Measurements from ENCODE around the gene GP9. TPM values are rescaled to one million over a fixed set of nuclear protein-coding genes. Genes with fewer than 3 reads are reported as not detected.

The GP9 gene
- total RNA-seq, 2 experiments from 2014 or later, result not detected

DNA sequence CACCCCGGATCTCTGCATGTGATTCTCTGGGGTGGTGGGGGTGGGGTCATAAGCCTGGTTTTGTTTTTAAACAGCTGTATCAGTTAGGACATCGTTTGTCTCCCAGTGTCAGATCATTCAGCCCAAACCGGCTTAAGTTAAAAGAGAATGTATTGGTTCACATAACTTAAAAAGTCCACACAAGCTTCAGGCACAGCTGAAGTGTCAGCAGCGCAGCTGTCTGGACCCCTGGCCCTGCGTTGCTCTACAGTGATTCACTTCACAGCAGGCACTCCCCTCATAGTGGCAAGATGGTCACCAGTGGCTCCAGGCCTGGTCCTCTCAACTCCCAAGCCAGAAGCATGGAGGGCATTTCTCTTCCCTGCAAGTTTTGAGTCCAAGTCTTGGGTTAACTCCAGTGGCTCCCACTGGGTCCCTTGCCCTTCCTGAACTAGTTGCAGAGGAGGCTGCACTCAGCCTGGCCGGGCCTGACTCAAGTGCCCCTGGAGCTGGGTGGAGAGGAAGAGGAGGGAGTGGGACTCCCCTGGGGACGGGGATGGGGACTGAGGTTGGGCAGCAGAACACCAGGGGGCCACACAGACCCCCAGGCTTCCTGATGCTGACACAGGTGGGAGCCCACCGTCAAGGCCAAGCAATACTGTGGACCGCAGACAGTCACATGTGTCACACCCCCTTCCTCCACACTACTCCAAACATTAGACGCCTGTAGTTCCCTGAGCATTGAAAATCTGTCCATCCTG lies 28.9 kb upstream of the GP9 start:
- Mint-ChIP-seq H3K27me3 (ENCODE audit: low read depth) (no peaks in the 10 kb centered on the region), H3K4me3 (no peak overlapping the region), H3K9me3 (no peaks in the 10 kb centered on the region), H3K27ac (no peak overlapping the region), H3K4me1 (ENCODE audit: low read depth) (peaks cover 14% of the 10 kb centered on the region), H3K36me3 (ENCODE audit: low read depth) (no peaks in the 10 kb centered on the region)
- no peak for DNase-seq
- intact Hi-C loops (cut with micrococcal nuclease), result no loop called here
- CTCF ChIA-PET, result interaction anchor here (0.7 to 1.7 kb wide), 2 partner anchors 9 to 61 kb away, joined by 3 to 5 read pairs; no protein-coding TSS in a partner anchor

DNA sequence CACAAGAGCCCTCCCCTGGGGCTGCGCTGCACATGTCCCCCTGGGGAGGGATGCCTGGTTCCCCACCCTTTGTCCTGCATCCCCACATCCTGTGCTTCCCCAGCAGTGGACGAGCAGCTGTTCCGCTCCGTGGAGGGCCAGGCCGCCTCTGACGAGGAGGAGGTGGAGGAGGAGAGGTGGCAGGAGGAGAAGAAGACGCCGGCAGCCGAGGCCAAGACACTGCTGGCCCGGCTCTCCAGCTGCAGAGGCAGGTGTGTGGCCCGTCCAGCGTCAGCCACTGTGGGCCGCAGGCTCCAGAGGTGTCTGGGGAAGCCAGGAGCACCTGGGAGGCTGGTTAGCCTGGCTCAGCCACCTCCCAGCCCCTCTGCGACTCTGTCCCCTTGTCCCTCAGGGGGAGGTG lies 27.9 kb upstream of the GP9 start:
- no peaks in the 10 kb centered on the region for H3K27me3 Mint-ChIP-seq (ENCODE audit: low read depth)
- intact Hi-C loops (cut with micrococcal nuclease), result no loop called here
- H3K4me3 Mint-ChIP-seq, result no peak overlapping the region

DNA sequence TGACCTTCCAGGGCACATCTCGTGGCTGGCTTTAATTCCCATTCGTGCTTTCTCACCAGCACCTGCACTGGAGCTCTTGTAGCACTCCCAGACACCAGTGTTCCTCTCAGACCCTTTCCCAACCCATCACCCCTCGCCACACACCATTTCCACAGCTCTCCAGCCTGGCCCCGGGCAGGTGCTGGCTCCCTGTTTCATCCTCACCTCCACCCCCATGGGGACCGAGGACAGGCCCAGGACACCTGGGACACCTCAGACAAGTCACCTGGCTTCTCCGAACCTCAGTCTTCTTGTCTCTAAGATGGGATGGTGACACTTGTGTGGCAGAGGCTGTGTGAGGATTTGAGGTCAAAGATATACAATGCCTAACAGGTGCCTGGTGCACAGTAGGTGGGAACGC lies 27.4 kb upstream of the GP9 start:
- H3K4me3 Mint-ChIP-seq, result no peak overlapping the region
- no peak overlapping the region for H3K27ac Mint-ChIP-seq
- H3K4me1 Mint-ChIP-seq (ENCODE audit: low read depth), result peaks cover 11% of the 10 kb centered on the region
- no peaks in the 10 kb centered on the region for H3K36me3 Mint-ChIP-seq (ENCODE audit: low read depth)
- CTCF ChIA-PET, result interaction anchor here (0.6 kb wide), 1 partner anchor 327 kb away, joined by 3 read pairs; no protein-coding TSS in a partner anchor
- no peak for DNase-seq
- no peaks in the 10 kb centered on the region for H3K9me3 Mint-ChIP-seq
- no peaks in the 10 kb centered on the region for H3K27me3 Mint-ChIP-seq (ENCODE audit: low read depth)
- intact Hi-C loops (cut with micrococcal nuclease), result no loop called here

More for the DNA sequence above, 27.9 kb upstream of the GP9 start:
- no peaks in the 10 kb centered on the region for H3K9me3 Mint-ChIP-seq
- CTCF ChIA-PET, result no interaction called here
- H3K27ac Mint-ChIP-seq, result no peak overlapping the region
- H3K4me1 Mint-ChIP-seq (ENCODE audit: low read depth), result peaks cover 11% of the 10 kb centered on the region
- no peak for DNase-seq
- no peaks in the 10 kb centered on the region for H3K36me3 Mint-ChIP-seq (ENCODE audit: low read depth)

DNA sequence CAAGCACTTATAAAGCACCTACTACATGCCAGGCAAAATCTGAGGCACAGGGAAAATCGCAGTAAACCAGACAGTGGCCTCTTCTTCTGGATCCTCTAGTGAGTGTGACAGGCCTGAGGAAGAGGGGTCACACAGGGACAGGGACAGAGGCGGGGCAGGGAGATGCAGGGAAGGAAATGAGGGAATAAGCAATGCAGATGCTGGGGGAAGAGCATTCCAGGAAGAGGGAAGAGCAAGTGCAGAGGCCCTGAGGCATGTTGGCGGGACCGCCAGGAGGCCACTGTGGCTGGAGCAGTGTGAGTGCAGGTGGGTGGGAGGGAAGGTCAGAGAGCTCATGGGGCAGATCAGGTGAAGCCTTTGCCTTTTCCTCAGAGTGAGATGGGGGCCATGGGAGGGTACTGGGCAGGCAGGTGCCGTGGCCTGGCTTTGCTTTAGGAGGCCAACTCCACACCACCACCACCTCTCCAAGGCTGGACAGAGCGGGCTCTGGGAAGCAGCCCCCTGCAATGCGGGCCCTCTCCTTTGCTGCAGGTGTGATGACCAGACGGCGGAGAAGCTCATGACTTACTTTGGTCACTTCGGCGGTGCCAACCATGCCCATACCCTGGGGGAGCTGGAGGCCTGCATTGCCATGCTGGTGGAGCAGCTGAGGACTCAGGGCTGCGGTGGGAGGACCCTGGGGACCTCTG lies 26.8 kb upstream of the GP9 start:
- H3K36me3 Mint-ChIP-seq (ENCODE audit: low read depth), result no peaks in the 10 kb centered on the region
- CTCF ChIA-PET, result interaction anchor here (0.6 to 1.2 kb wide), 4 partner anchors 18 to 328 kb away, joined by 3 to 5 read pairs (median 4); no protein-coding TSS in a partner anchor

DNA sequence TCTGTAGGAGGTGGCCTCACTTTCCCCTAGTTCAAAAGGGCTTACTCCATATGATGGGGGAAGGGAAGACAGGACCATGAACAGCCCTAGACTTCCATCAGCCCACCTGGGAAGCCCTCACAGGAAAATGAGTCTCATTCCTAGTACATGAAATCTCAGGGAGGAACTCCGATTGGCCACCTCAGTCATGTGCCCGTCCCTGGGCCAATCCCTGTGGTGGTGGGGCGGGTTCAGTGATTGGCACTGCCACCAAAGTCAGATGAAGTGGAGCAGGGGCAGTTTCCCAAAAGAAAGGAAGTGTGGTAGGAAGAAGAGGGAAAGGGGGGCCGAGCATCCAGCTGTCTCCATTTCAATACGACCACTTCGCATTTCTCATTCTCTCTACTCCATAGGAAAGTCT lies 25.9 kb upstream of the GP9 start:
- no peaks in the 10 kb centered on the region for H3K9me3 Mint-ChIP-seq
- peaks cover 12% of the 10 kb centered on the region for H3K4me1 Mint-ChIP-seq (ENCODE audit: low read depth)
- intact Hi-C loops (cut with micrococcal nuclease), result no loop called here
- CTCF ChIA-PET, result interaction anchor here (1.2 kb wide), 1 partner anchor 211 kb away, joined by 3 read pairs; no protein-coding TSS in a partner anchor
- no peak overlapping the region for H3K27ac Mint-ChIP-seq
- no peak for DNase-seq
- H3K36me3 Mint-ChIP-seq (ENCODE audit: low read depth), result no peaks in the 10 kb centered on the region
- H3K27me3 Mint-ChIP-seq (ENCODE audit: low read depth), result peaks cover 1% of the 10 kb centered on the region
- H3K4me3 Mint-ChIP-seq, result no peak overlapping the region

More for the DNA sequence above, 26.8 kb upstream of the GP9 start:
- no peaks in the 10 kb centered on the region for H3K27me3 Mint-ChIP-seq (ENCODE audit: low read depth)
- H3K4me3 Mint-ChIP-seq, result no peak overlapping the region
- H3K27ac Mint-ChIP-seq, result no peak overlapping the region
- intact Hi-C loops (cut with micrococcal nuclease), result no loop called here
- H3K4me1 Mint-ChIP-seq (ENCODE audit: low read depth), result peaks cover 11% of the 10 kb centered on the region
- DNase-seq, result no peak
- no peaks in the 10 kb centered on the region for H3K9me3 Mint-ChIP-seq

DNA sequence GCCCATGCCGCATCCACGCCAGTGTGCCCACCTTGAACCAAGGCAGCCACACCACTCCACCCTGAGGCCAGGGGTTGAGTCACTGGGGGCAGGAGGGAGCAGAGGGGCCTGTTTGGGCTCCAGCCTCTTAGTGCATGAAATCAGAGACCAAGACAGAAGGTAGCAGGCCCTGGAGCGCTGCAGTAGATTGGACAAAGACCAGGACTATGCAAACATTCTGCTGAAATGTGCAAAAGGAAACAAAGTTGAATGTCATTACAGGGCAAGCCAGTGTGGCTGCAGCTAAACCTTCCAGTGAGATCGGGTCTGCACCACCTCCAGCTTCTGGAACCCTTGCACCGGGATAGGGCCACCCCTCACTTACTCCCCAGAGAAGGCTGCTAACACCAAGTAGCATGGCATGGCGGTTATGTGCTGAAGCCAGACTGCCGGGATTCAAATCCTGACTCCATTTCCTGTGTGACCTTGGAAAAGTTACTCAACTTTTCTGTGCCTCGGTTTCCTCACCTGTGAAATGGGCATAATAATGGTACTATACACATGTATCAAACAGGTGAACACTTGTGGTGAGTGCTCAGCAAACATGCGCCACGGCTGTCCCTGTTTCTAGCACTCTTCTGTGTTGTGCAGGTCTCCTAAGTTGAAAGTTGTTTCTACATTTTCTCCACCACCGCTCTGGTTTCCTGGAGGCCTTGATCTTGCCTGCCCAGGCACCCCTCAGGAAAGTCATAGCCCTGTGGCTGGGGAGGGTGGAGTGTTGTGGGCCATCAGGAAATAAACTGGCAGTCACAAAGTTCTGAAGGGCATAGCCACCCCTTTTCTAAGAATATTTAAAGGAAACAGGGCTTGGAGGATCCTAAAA lies 25.0 kb upstream of the GP9 start:
- intact Hi-C loops (cut with micrococcal nuclease), result no loop called here
- CTCF ChIA-PET, result interaction anchor here (2.7 kb wide), 1 partner anchor 8 kb away, joined by 17 read pairs; no protein-coding TSS in a partner anchor
- no peak overlapping the region for H3K4me3 Mint-ChIP-seq
- H3K4me1 Mint-ChIP-seq (ENCODE audit: low read depth), result peaks cover 16% of the 10 kb centered on the region
- H3K36me3 Mint-ChIP-seq (ENCODE audit: low read depth), result no peaks in the 10 kb centered on the region
- no peak overlapping the region for H3K27ac Mint-ChIP-seq
- no peak for DNase-seq
- peaks cover 1% of the 10 kb centered on the region for H3K27me3 Mint-ChIP-seq (ENCODE audit: low read depth)
- H3K9me3 Mint-ChIP-seq, result no peaks in the 10 kb centered on the region

DNA sequence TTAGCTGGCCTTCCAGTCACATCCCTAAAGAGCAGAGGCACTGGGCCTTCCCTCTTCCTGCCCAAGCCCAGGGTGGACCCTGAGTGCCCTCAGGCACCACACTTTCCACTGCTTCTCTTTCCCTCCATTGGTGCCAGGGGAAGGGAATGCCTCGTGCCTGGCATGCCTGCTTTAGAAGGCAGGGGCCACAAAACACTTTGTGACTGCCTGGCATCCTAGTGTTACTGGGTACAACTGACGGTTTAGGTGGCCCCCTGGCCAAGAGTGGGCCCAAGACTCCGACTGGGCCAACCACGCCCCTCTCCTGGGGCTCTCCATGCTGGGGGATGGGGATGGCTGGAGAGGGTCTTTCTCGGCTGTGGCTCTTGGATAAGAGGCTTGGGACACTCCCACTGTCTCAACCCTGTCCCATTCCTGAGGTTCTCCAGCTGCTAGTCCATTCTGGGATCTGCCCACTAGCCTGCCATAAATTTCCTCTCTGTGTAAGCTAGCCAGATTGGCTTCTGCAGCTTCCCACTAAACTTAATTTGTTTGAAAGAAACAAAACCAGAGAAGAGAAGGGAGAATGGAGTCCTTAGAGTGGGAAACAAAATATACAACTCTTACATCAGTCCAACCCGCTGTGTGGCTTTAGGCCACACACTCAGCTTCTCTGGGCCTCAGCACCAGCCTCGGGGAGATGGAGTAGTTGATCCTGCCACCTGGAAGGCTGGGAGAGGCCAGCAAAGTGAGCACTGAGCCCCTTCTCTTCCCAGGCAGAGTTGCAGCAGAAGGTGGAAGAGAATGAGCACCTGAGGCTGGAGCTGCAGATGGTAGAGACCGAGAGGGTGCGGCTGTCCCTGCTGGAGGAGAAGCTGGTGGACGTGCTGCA lies 24.1 kb upstream of the GP9 start:
- H3K27ac Mint-ChIP-seq, result no peak overlapping the region
- DNase-seq, result no peak
- peaks cover 1% of the 10 kb centered on the region for H3K27me3 Mint-ChIP-seq (ENCODE audit: low read depth)
- no peaks in the 10 kb centered on the region for H3K9me3 Mint-ChIP-seq
- CTCF ChIA-PET, result interaction anchor here (0.5 to 2.7 kb wide), 8 partner anchors 9 to 281 kb away, joined by 3 to 17 read pairs (median 4); no protein-coding TSS in a partner anchor
- intact Hi-C loops (cut with micrococcal nuclease), result no loop called here
- H3K4me3 Mint-ChIP-seq, result no peak overlapping the region
- H3K4me1 Mint-ChIP-seq (ENCODE audit: low read depth), result peaks cover 16% of the 10 kb centered on the region
- no peaks in the 10 kb centered on the region for H3K36me3 Mint-ChIP-seq (ENCODE audit: low read depth)

DNA sequence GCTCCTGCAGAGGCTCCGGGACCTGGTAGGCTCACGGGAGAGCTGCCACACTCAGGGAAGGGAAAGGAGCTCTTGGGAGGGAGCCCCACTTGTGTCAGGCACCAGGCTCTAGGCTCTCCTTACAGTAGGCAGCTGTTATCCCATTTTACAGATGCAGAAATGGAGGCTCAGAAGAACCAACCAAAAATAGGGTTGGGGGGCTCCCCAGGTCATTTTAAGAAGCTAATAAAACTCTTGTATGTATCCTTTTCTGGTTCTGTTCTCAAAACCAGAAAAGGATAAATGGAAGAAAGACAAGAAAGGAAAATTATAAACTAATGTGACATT lies 23.5 kb upstream of the GP9 start:
- intact Hi-C loops (cut with micrococcal nuclease), result no loop called here
- no peak overlapping the region for H3K4me3 Mint-ChIP-seq
- peaks cover 16% of the 10 kb centered on the region for H3K4me1 Mint-ChIP-seq (ENCODE audit: low read depth)
- CTCF ChIA-PET, result interaction anchor here (0.5 to 2.7 kb wide), 8 partner anchors 9 to 280 kb away, joined by 3 to 17 read pairs (median 4); no protein-coding TSS in a partner anchor
- no peak for DNase-seq
- H3K36me3 Mint-ChIP-seq (ENCODE audit: low read depth), result no peaks in the 10 kb centered on the region
- peaks cover 1% of the 10 kb centered on the region for H3K27me3 Mint-ChIP-seq (ENCODE audit: low read depth)
- no peaks in the 10 kb centered on the region for H3K9me3 Mint-ChIP-seq
- H3K27ac Mint-ChIP-seq, result no peak overlapping the region

DNA sequence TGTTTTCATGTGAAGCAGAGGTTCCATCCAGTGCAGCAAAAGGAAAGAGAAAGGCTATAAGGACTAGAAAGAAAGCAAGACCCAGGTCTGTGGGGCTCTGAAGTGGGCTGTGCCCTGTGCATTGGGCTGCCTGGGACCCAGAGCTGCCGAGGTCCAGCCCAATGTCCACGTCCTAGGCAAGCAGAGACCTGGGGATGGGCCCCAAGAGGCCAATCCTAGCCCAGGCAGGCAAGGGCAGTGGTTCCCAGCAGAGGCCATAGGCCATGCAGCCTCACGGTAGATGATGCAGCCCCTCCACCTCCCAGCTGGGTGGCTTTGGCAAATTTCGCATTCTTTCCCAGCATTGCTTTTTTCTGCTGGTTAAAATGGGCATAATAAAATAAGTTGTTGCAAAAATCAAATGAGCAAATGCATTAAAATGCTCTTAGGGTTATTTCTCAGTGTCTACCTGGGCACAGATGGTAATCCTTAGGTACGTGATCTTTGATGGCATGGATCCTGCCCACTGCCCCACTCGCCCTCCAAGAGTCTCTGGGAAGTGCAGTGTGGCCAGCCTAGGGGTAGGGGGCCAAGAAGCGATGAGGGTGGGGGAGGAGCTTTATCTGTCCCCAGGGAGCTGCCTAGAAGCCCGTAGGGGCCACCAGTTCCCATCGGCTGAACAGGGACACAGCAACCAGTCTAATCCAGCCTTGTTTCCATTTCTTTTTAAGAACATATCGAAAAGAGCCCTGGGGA lies 22.3 kb upstream of the GP9 start:
- Mint-ChIP-seq H3K4me1 (ENCODE audit: low read depth) (peaks cover 16% of the 10 kb centered on the region), H3K27me3 (ENCODE audit: low read depth) (peaks cover 1% of the 10 kb centered on the region), H3K36me3 (ENCODE audit: low read depth) (no peaks in the 10 kb centered on the region), H3K27ac (no peak overlapping the region), H3K9me3 (no peaks in the 10 kb centered on the region), H3K4me3 (no peak overlapping the region)
- intact Hi-C loops (cut with micrococcal nuclease), result no loop called here
- no peak for DNase-seq
- CTCF ChIA-PET, result interaction anchor here (0.7 to 2.7 kb wide), 2 partner anchors 11 to 705 kb away, joined by 4 to 17 read pairs; no protein-coding TSS in a partner anchor

DNA sequence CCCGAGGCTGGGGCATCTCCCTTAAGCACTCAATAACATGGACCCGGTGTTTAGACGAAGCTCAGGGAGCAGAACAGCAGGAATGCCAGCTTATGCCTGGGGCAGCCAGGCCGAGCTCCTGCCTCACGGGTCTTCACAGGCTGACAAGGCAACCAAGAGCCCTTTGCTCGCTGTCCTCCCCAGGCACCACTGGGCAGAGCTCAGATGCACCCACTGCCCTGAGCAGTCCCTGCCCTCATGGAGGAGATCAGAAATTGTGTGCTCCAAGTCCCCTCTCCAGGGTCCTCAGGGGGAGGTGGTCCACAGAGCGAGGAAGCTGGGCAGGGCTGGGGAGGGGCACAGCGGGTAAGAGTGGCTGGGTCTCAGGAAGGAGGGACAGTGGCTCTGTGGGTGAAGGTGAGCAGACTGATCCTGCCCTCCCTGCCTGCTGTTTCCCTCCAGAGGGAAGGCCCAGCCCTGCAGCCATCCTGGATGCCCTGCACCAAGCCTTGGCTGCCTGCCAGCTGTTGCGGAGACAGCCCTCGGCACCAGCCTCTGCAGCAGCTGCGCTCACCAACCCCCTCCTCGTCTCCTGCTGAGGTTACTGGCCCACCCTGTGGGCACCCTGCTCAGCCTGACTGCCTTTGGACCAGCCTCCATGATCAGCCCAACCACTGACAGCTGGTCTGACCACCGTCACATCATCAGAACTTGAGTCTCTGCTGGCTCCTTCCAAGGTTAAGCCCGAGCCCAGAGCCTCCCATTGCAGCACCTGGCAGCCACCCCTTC lies 21.1 kb upstream of the GP9 start:
- no peaks in the 10 kb centered on the region for H3K36me3 Mint-ChIP-seq (ENCODE audit: low read depth)
- H3K27me3 Mint-ChIP-seq (ENCODE audit: low read depth), result peaks cover 1% of the 10 kb centered on the region
- no peak for DNase-seq
- no peaks in the 10 kb centered on the region for H3K9me3 Mint-ChIP-seq
- CTCF ChIA-PET, result no interaction called here
- H3K27ac Mint-ChIP-seq, result no peak overlapping the region
- H3K4me3 Mint-ChIP-seq, result no peak overlapping the region
- intact Hi-C loops (cut with micrococcal nuclease), result no loop called here
- peaks cover 16% of the 10 kb centered on the region for H3K4me1 Mint-ChIP-seq (ENCODE audit: low read depth)

DNA sequence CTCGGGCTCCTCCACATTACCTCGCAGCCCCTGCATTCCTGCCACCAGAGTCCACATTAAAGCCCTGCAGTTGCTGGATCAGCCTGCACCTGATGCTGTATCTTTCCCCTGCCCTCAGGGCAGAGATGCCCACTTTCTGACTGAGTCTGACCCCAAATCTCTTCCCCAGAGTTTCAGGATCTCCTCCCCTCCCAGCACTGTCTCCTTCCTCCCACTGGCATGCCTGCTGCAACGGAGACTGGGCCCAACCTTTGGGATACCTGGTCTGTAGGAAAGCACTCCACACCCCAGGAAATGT lies 20.6 kb upstream of the GP9 start:
- no peaks in the 10 kb centered on the region for H3K36me3 Mint-ChIP-seq (ENCODE audit: low read depth)
- H3K4me1 Mint-ChIP-seq (ENCODE audit: low read depth), result peaks cover 14% of the 10 kb centered on the region
- peaks cover 1% of the 10 kb centered on the region for H3K27me3 Mint-ChIP-seq (ENCODE audit: low read depth)
- CTCF ChIA-PET, result no interaction called here
- H3K9me3 Mint-ChIP-seq, result no peaks in the 10 kb centered on the region
- intact Hi-C loops (cut with micrococcal nuclease), result no loop called here
- DNase-seq, result no peak
- H3K27ac Mint-ChIP-seq, result no peak overlapping the region
- no peak overlapping the region for H3K4me3 Mint-ChIP-seq

Measured in activated naive CD4-positive, alpha-beta T cell treated with anti-CD3 and anti-CD28 coated beads for 36 hours (primary cell).